Measurements from ENCODE around the gene SKAP1.

- TF ChIP-seq POLR2A (IDR thresholded peaks at IDR 0.05) (no peak), CTCF (IDR thresholded peaks at IDR 0.05 in 4 of 5, conservative IDR thresholded peaks at IDR 0.05 in 1 of 5) (no peak)
Observed at GRCh38 chr17:48102043-48102750, 327.8 kb downstream of the SKAP1 start.

All from gastrocnemius medialis (tissue), 4 donors.